GM21367 (cell line): ENCODE results near the gene TMA16.
A peak's percentile ranks its signal among the peaks of the same experiment; 100 is the strongest.
"Not testable (repeated sequence)": the region's sequence is repeated elsewhere in the genome, so short reads cannot be mapped to it uniquely, and the experiment has no call there.

Experiments
- ATAC-seq: cut with Tn5 transposase; IDR thresholded peaks from one replicate; pipeline ENCODE4 v1.9.1; 2021; ENCODE audit not compliant: unreplicated experiment

Gene TMA16

GRCh38 chr4:163494360-163495241, at the start of gene TMA16:
Gene TMA16, plus strand, starts transcription at chr4:163494690. Its CDS starts 112 bp downstream, at chr4:163494802.
- ATAC-seq: peak; percentile 76

GRCh38 chr4:163447023-163447422, 47.5 kb upstream of the TMA16 start:
- ATAC-seq: not testable (repeated sequence)

GRCh38 chr4:163447481-163447880, 47.0 kb upstream of the TMA16 start:
- ATAC-seq: no peak

GRCh38 chr4:163448540-163449203, 45.8 kb upstream of the TMA16 start:
- ATAC-seq: no peak

GRCh38 chr4:163462556-163462955, 31.9 kb upstream of the TMA16 start:
- ATAC-seq: no peak

- ATAC-seq: no peak
These were observed 27.3 kb upstream of the TMA16 start for GRCh38 chr4:163467082-163467770.

GRCh38 chr4:163470391-163470790, 24.1 kb upstream of the TMA16 start:
- ATAC-seq: no peak

- ATAC-seq: no peak
These were observed 21.4 kb upstream of the TMA16 start for GRCh38 chr4:163473130-163473529.

GRCh38 chr4:163473576-163473975, 20.9 kb upstream of the TMA16 start, which contains the start of gene TKTL2:
Gene TKTL2, minus strand, starts transcription at chr4:163473754. Its CDS starts 20 bp downstream, at chr4:163473734.
- ATAC-seq: no peak

- no peak for ATAC-seq
These were observed 20.5 kb upstream of the TMA16 start for GRCh38 chr4:163474027-163474426.

GRCh38 chr4:163476761-163477438, 17.6 kb upstream of the TMA16 start:
- ATAC-seq: no peak

- ATAC-seq: peak; percentile 68
These were observed 12.3 kb upstream of the TMA16 start for GRCh38 chr4:163482190-163482589.

- ATAC-seq: peak; percentile 48
These were observed 9.6 kb upstream of the TMA16 start for GRCh38 chr4:163484906-163485305.

GRCh38 chr4:163485589-163485988, 8.9 kb upstream of the TMA16 start:
- ATAC-seq: no peak

GRCh38 chr4:163486321-163486720, 8.2 kb upstream of the TMA16 start:
- no peak for ATAC-seq

- ATAC-seq: no peak
These were observed 4.6 kb upstream of the TMA16 start for GRCh38 chr4:163489929-163490328.

- no peak for ATAC-seq
These were observed 1.5 kb upstream of the TMA16 start for GRCh38 chr4:163492951-163493504.

GRCh38 chr4:163493643-163494359, 689 bp upstream of the TMA16 start:
- peak; percentile 26 for ATAC-seq

GRCh38 chr4:163495900-163496299, 1.4 kb downstream of the TMA16 start:
- peak; percentile 21 for ATAC-seq

- no peak for ATAC-seq
These were observed 6.1 kb downstream of the TMA16 start for GRCh38 chr4:163500586-163500985.
